ENCODE data around the gene RNH1.
A peak's percentile ranks its signal among the peaks of the same experiment; 100 is the strongest.
"Not testable (repeated sequence)": the region's sequence is repeated elsewhere in the genome, so short reads cannot be mapped to it uniquely, and the experiment has no call there.

Gene RNH1

GRCh38 chr11:518463-519202 lies 11.6 kb upstream of the RNH1 start:
- TF ChIP-seq EZH2phosphoT487 (IDR thresholded peaks at IDR 0.05; ENCODE audit: borderline replicate concordance, low read length) (no peak), CTCF (IDR thresholded peaks at IDR 0.05; ENCODE audit: low read depth, low read length, poor library complexity, severe bottlenecking) (peak; percentile 96)
- Histone ChIP-seq H3K36me3 (ENCODE audit: control insufficient read depth, low read length) (no peaks in the 10 kb centered on the region), H3K27ac (ENCODE audit: low read depth, low read length) (no peak overlapping the region), H3K4me1 (ENCODE audit: control insufficient read depth, low read length) (peaks cover 8% of the 10 kb centered on the region), H3K79me2 (ENCODE audit: control insufficient read depth, low read length) (no peaks in the 10 kb centered on the region), H3K4me2 (ENCODE audit: low read length) (peak overlapping the region; percentile 66), H3K27me3 (ENCODE audit: control insufficient read depth, low read length) (no peaks in the 10 kb centered on the region), H4K20me1 (ENCODE audit: control insufficient read depth, insufficient read depth, low read depth, low read length) (no peaks in the 10 kb centered on the region), H3F3A (ENCODE audit: control insufficient read depth, insufficient read depth) (no peaks in the 10 kb centered on the region), H3K9me3 (ENCODE audit: control insufficient read depth, insufficient read depth, low read length) (peaks cover 7% of the 10 kb centered on the region; the same call in 1 of the 2 replicates), H3K9me2 (replicated peaks; ENCODE audit: control insufficient read depth, low read length) (no peaks in the 10 kb centered on the region), H3K4me3 (ENCODE audit: low read length) (peak overlapping the region; percentile 43; the same call in 1 of the 2 replicates)

DNA sequence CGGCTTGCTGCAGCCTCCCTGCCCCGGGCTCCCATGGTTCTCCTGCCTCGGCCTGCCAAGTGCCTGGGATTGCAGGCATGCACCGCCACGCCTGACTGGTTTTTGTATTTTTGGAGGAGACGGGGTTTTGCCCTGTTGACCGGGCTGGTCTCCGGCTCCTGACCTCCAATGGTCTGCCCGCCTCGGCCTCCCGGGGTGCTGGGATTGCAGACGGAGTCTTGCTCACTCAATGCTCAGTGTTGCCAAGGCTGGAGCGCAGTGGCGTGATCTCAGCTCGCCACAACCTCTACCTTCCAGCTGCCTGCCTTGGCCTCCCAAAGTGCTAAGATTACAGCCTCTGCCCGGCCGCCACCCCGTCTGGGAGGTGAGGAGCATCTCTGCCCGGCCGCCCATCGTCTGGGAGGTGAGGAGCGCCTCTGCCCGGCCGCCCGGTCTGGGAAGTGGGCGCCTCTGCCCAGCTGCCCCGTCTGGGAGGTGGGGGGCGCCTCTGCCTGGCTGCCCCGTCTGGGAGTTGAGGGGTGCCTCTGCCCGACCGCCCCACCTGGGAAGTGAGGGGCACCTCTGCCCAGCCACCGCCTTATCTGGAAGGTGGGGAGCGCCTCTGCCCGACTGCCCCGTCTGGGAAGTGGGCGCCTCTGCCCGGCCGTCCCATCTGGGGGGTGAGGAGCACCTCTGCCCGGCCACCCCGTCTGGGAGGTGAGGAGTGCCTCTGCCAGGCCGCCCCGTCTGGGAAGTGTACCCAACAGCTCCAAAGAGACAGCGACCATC lies 10.1 kb upstream of the RNH1 start:
- not testable (repeated sequence) for H3K27ac ChIP-seq (ENCODE audit: low read depth, low read length); H3K9me2 ChIP-seq (replicated peaks; ENCODE audit: control insufficient read depth, low read length); H3K36me3 ChIP-seq (ENCODE audit: control insufficient read depth, low read length); H3K4me1 ChIP-seq (ENCODE audit: control insufficient read depth, low read length); H3K4me3 ChIP-seq (ENCODE audit: low read length); H3K4me2 ChIP-seq (ENCODE audit: low read length); H3K27me3 ChIP-seq (ENCODE audit: control insufficient read depth, low read length); H4K20me1 ChIP-seq (ENCODE audit: control insufficient read depth, insufficient read depth, low read depth, low read length); H3K9me3 ChIP-seq (ENCODE audit: control insufficient read depth, insufficient read depth, low read length); H3K79me2 ChIP-seq (ENCODE audit: control insufficient read depth, low read length); H3F3A ChIP-seq (ENCODE audit: control insufficient read depth, insufficient read depth)

GRCh38 chr11:516400-516799 lies 9.4 kb upstream of the RNH1 start:
- H3K4me2 ChIP-seq (ENCODE audit: low read length) = no peak overlapping the region
- peaks cover 7% of the 10 kb centered on the region; the same call in 1 of the 2 replicates for H3K9me3 ChIP-seq (ENCODE audit: control insufficient read depth, insufficient read depth, low read length)
- H3K9me2 ChIP-seq (replicated peaks; ENCODE audit: control insufficient read depth, low read length) = no peaks in the 10 kb centered on the region
- H3K27ac ChIP-seq (ENCODE audit: low read depth, low read length) = no peak overlapping the region
- H3K4me3 ChIP-seq (ENCODE audit: low read length) = no peak overlapping the region
- H4K20me1 ChIP-seq (ENCODE audit: control insufficient read depth, insufficient read depth, low read depth, low read length) = no peaks in the 10 kb centered on the region
- no peaks in the 10 kb centered on the region for H3K36me3 ChIP-seq (ENCODE audit: control insufficient read depth, low read length)
- TF ChIP-seq EZH2phosphoT487 (IDR thresholded peaks at IDR 0.05; ENCODE audit: borderline replicate concordance, low read length) (no peak), CTCF (IDR thresholded peaks at IDR 0.05; ENCODE audit: low read depth, low read length, poor library complexity, severe bottlenecking) (no peak)
- H3K27me3 ChIP-seq (ENCODE audit: control insufficient read depth, low read length) = no peaks in the 10 kb centered on the region
- no peaks in the 10 kb centered on the region for H3K79me2 ChIP-seq (ENCODE audit: control insufficient read depth, low read length)
- peaks cover 8% of the 10 kb centered on the region for H3K4me1 ChIP-seq (ENCODE audit: control insufficient read depth, low read length)
- H3F3A ChIP-seq (ENCODE audit: control insufficient read depth, insufficient read depth) = no peaks in the 10 kb centered on the region

DNA sequence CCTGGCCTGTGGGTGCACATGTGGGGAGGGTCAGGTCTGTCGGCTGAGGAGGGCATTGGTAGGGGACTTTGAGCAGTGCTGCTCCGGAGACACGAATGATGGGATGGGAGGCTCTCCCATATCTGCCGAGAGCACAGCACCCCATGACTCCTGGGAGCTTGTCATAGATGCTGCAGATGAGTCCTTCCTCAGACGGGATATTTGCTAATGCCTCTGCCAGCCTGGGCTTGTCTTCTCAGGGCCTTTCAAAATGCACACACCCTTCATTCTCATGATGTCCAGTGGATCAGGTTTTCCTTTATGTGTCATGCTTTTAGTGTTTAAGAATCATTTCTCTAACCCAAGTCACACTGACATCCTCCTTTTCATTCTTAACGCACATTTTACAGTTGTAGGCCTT lies 8.1 kb upstream of the RNH1 start:
- no peak overlapping the region for H3K4me3 ChIP-seq (ENCODE audit: low read length)
- no peak overlapping the region for H3K27ac ChIP-seq (ENCODE audit: low read depth, low read length)
- no peaks in the 10 kb centered on the region for H3K27me3 ChIP-seq (ENCODE audit: control insufficient read depth, low read length)
- TF ChIP-seq EZH2phosphoT487 (IDR thresholded peaks at IDR 0.05; ENCODE audit: borderline replicate concordance, low read length) = no peak
- TF ChIP-seq CTCF (IDR thresholded peaks at IDR 0.05; ENCODE audit: low read depth, low read length, poor library complexity, severe bottlenecking) = no peak
- peaks cover 7% of the 10 kb centered on the region; the same call in 1 of the 2 replicates for H3K9me3 ChIP-seq (ENCODE audit: control insufficient read depth, insufficient read depth, low read length)
- H4K20me1 ChIP-seq (ENCODE audit: control insufficient read depth, insufficient read depth, low read depth, low read length) = no peaks in the 10 kb centered on the region
- no peaks in the 10 kb centered on the region for H3K9me2 ChIP-seq (replicated peaks; ENCODE audit: control insufficient read depth, low read length)
- no peaks in the 10 kb centered on the region for H3K79me2 ChIP-seq (ENCODE audit: control insufficient read depth, low read length)
- peaks cover 8% of the 10 kb centered on the region for H3K4me1 ChIP-seq (ENCODE audit: control insufficient read depth, low read length)
- no peaks in the 10 kb centered on the region for H3F3A ChIP-seq (ENCODE audit: control insufficient read depth, insufficient read depth)
- no peak overlapping the region for H3K4me2 ChIP-seq (ENCODE audit: low read length)
- no peaks in the 10 kb centered on the region for H3K36me3 ChIP-seq (ENCODE audit: control insufficient read depth, low read length)
